Measurements from ENCODE around the gene EIF4A3. TPM values are rescaled to one million over a fixed set of nuclear protein-coding genes. Genes with fewer than 3 reads are reported as not detected.

EIF4A3 gene
- total and polyA plus RNA-seq, 10 of the 15 experiments (the other 5 are each of a cell fraction or from before 2014, with no cell fraction given): 53.3 to 225 (median 103) TPM

DNA sequence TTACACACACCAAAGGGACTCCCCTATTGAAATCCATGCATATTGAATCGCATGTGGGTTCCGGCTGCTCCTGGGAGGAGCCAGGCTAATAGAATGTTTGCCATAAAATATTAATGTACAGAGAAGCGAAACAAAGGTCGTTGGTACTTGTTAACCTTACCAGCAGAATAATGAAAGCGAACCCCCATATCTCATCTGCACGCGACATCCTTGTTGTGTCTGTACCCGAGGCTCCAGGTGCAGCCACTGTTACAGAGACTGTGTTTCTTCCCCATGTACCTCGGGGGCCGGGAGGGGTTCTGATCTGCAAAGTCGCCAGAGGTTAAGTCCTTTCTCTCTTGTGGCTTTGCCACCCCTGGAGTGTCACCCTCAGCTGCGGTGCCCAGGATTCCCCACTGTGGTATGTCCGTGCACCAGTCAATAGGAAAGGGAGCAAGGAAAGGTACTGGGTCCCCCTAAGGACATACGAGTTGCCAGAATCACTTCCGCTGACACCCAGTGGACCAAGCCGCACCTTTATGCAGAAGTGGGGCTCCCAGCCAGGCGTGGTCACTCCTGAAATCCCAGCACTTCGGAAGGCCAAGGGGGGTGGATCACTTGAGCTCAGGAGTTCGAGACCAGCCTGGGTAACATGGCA, 43.4 kb downstream of the EIF4A3 start (continued):
- TF ChIP-seq ZNF274 (IDR thresholded peaks at IDR 0.05; ENCODE audit: insufficient read depth, insufficient read length) (no peak), NFYA (IDR thresholded peaks at IDR 0.05; ENCODE audit: borderline replicate concordance, low read depth, low read length) (no peak), HSF1 (IDR thresholded peaks at IDR 0.05; ENCODE audit: low read depth, low read length) (no peak), JUND (IDR thresholded peaks at IDR 0.05; ENCODE audit: low read depth, low read length) (no peak)

- ATAC-seq: no peak
- H3K79me2 ChIP-seq (ENCODE audit: control insufficient read depth, insufficient read depth, low read length): no peaks in the 10 kb centered on the region; the same call in 1 of the 2 replicates
- no peaks in the 10 kb centered on the region for H3K27me3 ChIP-seq (replicated peaks in 1 of 2; ENCODE audit: control insufficient read depth in 2 of 2, insufficient read depth in 2 of 2, low read length in 1 of 2)
- no peaks in the 10 kb centered on the region for H4K20me1 ChIP-seq (ENCODE audit: control insufficient read depth, insufficient read depth)
- no peaks in the 10 kb centered on the region for H3K36me3 ChIP-seq (ENCODE audit: control insufficient read depth in 2 of 2, insufficient read depth in 2 of 2, low read length in 1 of 2)
- FAIRE-seq: no peak
- peak overlapping the region; percentile 92; the same call in 1 of the 2 replicates for H3K4me3 ChIP-seq
- H3K4me2 ChIP-seq (ENCODE audit: control insufficient read depth, insufficient read depth): no peak overlapping the region
- H3K9me3 ChIP-seq (replicated peaks; ENCODE audit: control insufficient read depth, insufficient read depth, low read length): no peaks in the 10 kb centered on the region
- in situ Hi-C loops (cut with MboI) (no loop called here), intact Hi-C loops (cut with micrococcal nuclease; ENCODE audit: unreplicated experiment) (no loop called here)
- WGBS (ENCODE audit: insufficient coverage, insufficient replicate concordance, low lambda C conversion rate, missing lambda C conversion rate): 68% methylated on average over 15 of the region's 15 CpGs
- POLR2A ChIA-PET: no interaction called here
- no peak overlapping the region for H2AFZ ChIP-seq (ENCODE audit: control insufficient read depth, low read depth, low read length)
- CTCF ChIA-PET: no interaction called here
- H3K27ac ChIP-seq (ENCODE audit: control insufficient read depth, insufficient read depth): no peak overlapping the region
- SMC1A ChIA-PET (ENCODE audit: uncharacterized antibody, unreplicated experiment): no interaction called here
- peaks cover 16% of the 10 kb centered on the region for H3K4me1 ChIP-seq (ENCODE audit: control insufficient read depth, insufficient read depth, low read length)
- no peak for DNase-seq (ENCODE audit: low read depth, low spot score)
- BruUV-seq (replicated peaks): no TSS peak
- H3K9ac ChIP-seq (ENCODE audit: control insufficient read depth, insufficient read depth, low read length): no peak overlapping the region
- RAD21 ChIA-PET (ENCODE audit: unreplicated experiment): interaction anchor here (1.7 kb wide), 1 partner anchor 43 kb away, joined by 9 read pairs; no protein-coding TSS in a partner anchor
- TF ChIP-seq SIN3A (IDR thresholded peaks at IDR 0.05; ENCODE audit: low read depth, low read length) (no peak), CEBPB (IDR thresholded peaks at IDR 0.05; ENCODE audit: borderline replicate concordance in 1 of 2, low read depth in 2 of 2, low read length in 2 of 2) (no peak), NBN (IDR thresholded peaks at IDR 0.05) (no peak), CREM (IDR thresholded peaks at IDR 0.05; ENCODE audit: low read depth) (no peak), RBBP5 (conservative IDR thresholded peaks at IDR 0.05) (no peak), HDGF (IDR thresholded peaks at IDR 0.05) (no peak), SREBF1 (IDR thresholded peaks at IDR 0.05; ENCODE audit: low read length) (no peak), NFYB (IDR thresholded peaks at IDR 0.05; ENCODE audit: insufficient read depth, low read depth, low read length) (no peak), SMAD1 (IDR thresholded peaks at IDR 0.05; ENCODE audit: low read depth, partially characterized antibody) (no peak)
- TF ChIP-seq, protein P1, sequence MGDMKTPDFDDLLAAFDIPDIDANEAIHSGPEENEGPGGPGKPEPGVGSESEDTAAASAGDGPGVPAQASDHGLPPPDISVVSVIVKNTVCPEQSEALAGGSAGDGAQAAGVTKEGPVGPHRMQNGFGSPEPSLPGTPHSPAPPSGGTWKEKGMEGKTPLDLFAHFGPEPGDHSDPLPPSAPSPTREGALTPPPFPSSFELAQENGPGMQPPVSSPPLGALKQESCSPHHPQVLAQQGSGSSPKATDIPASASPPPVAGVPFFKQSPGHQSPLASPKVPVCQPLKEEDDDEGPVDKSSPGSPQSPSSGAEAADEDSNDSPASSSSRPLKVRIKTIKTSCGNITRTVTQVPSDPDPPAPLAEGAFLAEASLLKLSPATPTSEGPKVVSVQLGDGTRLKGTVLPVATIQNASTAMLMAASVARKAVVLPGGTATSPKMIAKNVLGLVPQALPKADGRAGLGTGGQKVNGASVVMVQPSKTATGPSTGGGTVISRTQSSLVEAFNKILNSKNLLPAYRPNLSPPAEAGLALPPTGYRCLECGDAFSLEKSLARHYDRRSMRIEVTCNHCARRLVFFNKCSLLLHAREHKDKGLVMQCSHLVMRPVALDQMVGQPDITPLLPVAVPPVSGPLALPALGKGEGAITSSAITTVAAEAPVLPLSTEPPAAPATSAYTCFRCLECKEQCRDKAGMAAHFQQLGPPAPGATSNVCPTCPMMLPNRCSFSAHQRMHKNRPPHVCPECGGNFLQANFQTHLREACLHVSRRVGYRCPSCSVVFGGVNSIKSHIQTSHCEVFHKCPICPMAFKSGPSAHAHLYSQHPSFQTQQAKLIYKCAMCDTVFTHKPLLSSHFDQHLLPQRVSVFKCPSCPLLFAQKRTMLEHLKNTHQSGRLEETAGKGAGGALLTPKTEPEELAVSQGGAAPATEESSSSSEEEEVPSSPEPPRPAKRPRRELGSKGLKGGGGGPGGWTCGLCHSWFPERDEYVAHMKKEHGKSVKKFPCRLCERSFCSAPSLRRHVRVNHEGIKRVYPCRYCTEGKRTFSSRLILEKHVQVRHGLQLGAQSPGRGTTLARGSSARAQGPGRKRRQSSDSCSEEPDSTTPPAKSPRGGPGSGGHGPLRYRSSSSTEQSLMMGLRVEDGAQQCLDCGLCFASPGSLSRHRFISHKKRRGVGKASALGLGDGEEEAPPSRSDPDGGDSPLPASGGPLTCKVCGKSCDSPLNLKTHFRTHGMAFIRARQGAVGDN (IDR thresholded peaks at IDR 0.05): no peak
- TF ChIP-seq, protein P2, sequence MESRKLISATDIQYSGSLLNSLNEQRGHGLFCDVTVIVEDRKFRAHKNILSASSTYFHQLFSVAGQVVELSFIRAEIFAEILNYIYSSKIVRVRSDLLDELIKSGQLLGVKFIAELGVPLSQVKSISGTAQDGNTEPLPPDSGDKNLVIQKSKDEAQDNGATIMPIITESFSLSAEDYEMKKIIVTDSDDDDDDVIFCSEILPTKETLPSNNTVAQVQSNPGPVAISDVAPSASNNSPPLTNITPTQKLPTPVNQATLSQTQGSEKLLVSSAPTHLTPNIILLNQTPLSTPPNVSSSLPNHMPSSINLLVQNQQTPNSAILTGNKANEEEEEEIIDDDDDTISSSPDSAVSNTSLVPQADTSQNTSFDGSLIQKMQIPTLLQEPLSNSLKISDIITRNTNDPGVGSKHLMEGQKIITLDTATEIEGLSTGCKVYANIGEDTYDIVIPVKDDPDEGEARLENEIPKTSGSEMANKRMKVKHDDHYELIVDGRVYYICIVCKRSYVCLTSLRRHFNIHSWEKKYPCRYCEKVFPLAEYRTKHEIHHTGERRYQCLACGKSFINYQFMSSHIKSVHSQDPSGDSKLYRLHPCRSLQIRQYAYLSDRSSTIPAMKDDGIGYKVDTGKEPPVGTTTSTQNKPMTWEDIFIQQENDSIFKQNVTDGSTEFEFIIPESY (IDR thresholded peaks at IDR 0.05): no peak
Observed at GRCh38 chr17:80102664-80103448, 44.1 kb downstream of the EIF4A3 start.
